ENCODE data around the gene PANX2. TPM values are rescaled to one million over a fixed set of nuclear protein-coding genes. Genes with fewer than 3 reads are reported as not detected.

Gene PANX2
- polyA plus RNA-seq: 0.11 and 0.43 TPM in 2 replicates

GRCh38 chr22:50170453-50171318, at the start of gene PANX2:
TSS of gene PANX2 (plus strand) at chr22:50170731. CDS start at chr22:50170731, 0 bp downstream.

GRCh38 chr22:50185375-50186087, 15.0 kb downstream of the PANX2 start, which contains the start of gene TRABD:
TSS of gene TRABD (plus strand) at chr22:50185913. CDS start at chr22:50193061, 7,148 bp downstream.

GRCh38 chr22:50200461-50201190, 30.1 kb downstream of the PANX2 start, which contains the start of gene SELENOO:
TSS of gene SELENOO (plus strand) at chr22:50201011. CDS start at chr22:50201037, 26 bp downstream.

Other genes starting within 250 kb of the PANX2 start
- 0.56 and 1.0 TPM in 2 replicates for gene PIM3, start 210.0 kb upstream of the PANX2 start, polyA plus RNA-seq
- not detected in 2 replicates for gene IL17REL, start 158.0 kb upstream of the PANX2 start, polyA plus RNA-seq
- gene TTLL8, start 112.4 kb upstream of the PANX2 start, polyA plus RNA-seq: not detected in 2 replicates
- 1.1 and 2.5 TPM in 2 replicates for gene MLC1, start 85.3 kb upstream of the PANX2 start, polyA plus RNA-seq
- 1.6 and 1.9 TPM in 2 replicates for gene MOV10L1, start 80.7 kb upstream of the PANX2 start, polyA plus RNA-seq
- not detected in 2 replicates for gene TRABD, start 15.2 kb downstream of the PANX2 start, polyA plus RNA-seq
- gene SELENOO, start 30.3 kb downstream of the PANX2 start, polyA plus RNA-seq: 1.1 and 1.2 TPM in 2 replicates
- 3.2 and 3.3 TPM in 2 replicates for gene TUBGCP6, start 74.3 kb downstream of the PANX2 start, polyA plus RNA-seq
- gene HDAC10, start 80.5 kb downstream of the PANX2 start, polyA plus RNA-seq: not detected in 2 replicates
- gene MAPK12, start 91.0 kb downstream of the PANX2 start, polyA plus RNA-seq: 2.9 and 4.2 TPM in 2 replicates
- 1.1 and 1.4 TPM in 2 replicates for gene MAPK11, start 99.6 kb downstream of the PANX2 start, polyA plus RNA-seq
- gene PLXNB2, start 136.9 kb downstream of the PANX2 start, polyA plus RNA-seq: 0.84 and 0.95 TPM in 2 replicates
- gene DENND6B, start 156.3 kb downstream of the PANX2 start, polyA plus RNA-seq: 1.9 and 2.6 TPM in 2 replicates
- 1.7 and 2.1 TPM in 2 replicates for gene PPP6R2, start 172.6 kb downstream of the PANX2 start, polyA plus RNA-seq

Measured in Purkinje cell (primary cell).